Umbilical cord (tissue), 2 donors: ENCODE results near the gene MYB. TPM values are rescaled to one million over a fixed set of nuclear protein-coding genes. Genes with fewer than 3 reads are reported as not detected.
"Not testable (repeated sequence)": the region's sequence is repeated elsewhere in the genome, so short reads cannot be mapped to it uniquely, and the experiment has no call there.

Experiments used
- DNase-seq: peaks from one replicate; pipeline ENCODE4 v3.0.0-alpha.2; 2015; ENCODE audit warnings: low spot score
- total RNA-seq: library from RNA; depleted of rRNA; stranded (reverse); fragments of >200 nt; gene quantifications from one replicate; pipeline ENCODE4 v1.2.3, GENCODE V29; 2014; ENCODE audit warnings: low replicate concordance; ENCODE audit not compliant: insufficient read depth

MYB gene
- total RNA-seq: 0.72 TPM

DNA sequence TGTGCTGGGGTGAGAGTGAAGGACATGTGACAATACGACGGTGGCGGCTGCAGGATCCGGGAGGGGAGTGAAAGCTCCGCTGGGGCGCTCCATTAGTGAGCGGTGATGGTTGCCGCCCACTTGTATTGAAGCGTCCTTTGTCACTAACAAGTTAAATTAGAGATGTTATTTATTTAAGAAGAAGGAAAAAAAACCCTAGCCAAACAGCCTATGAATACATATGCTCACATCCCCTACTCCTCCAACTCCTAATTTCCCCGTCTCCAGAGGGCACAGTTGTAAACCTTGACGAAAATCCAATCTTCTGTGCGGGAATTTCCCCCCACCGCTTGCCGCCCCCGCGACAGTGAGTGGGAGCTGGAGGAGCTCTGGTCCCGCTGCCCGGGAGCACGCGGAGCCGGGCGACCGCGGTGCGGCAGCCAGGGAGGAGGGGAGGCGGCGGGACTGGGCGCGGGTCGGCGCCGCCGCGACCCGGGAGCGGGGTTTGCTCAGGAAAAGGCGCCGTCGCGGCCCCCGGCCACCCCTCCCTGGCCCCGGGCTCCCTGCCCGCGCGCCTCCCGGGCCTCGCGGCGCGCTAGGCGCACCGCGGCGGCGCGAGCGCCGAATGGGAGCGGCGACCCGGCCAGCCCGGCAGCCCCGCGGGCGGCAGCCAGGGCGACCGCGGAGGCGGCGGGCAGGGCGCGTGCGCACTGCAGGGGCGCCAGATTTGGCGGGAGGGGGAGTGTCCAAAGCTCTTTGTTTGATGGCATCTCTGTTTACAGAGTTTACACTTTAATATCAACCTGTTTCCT lies at the start of gene MYB:
MYB (plus strand) TSS at position 767 of the 791 bp plus-strand sequence. CDS start 206 bp downstream, outside the sequence.
- DNase-seq: peak; percentile 40

DNA sequence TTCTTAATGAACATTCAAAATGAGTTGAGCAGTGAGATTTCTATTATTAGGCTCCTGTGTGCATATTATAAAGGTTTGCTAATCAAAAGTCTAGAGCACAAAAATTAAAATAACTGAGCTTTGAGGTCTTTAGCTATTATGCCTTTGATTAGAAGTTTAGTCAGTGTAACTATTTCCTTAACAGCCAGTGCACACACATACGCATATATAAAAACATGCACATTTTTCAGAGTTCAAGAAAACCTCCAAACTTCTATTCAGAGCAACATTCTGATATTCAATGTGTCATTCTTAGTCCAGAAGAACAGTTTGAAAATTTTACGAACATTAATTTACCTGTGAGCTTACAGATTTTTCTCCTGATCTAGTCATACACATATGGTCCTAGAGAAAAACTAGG lies 48.3 kb upstream of the MYB start:
- no peak for DNase-seq

DNA sequence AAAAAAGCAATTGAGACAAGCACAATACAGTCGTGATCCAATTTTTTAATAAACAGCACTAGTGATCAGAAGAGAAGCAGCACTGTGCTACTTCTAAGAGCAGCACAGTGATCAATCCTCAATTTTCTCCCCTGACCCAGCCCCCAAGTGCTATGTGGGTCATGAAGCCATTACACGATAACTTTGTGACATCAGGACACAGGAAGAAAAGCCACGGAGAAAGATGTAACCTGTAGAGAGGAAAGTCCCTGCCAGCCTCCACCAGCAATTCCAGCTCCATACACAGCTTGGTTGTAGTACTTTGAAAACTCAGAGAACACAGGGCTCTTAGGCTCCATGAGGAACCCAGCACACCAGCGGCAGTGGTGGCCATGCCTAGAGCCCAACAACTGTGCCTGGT lies 45.3 kb upstream of the MYB start:
- DNase-seq: no peak

DNA sequence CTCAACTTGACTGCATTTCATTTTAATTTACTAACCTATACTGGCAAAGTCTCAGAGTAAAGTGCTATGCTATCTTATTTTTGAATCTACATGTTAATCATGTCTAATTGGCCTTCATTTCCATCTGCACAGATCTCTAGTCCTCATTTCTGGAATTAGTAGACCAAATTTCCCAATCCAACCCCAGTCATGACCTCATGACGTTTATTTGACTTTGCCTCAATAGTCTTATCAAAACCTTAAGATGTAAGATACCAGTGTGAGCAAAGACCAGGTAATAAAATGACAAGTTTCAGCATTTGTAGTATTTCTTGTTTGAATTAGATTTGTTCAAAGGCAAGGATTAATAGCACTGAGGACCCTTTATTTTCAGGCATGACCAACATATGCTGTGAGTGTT lies 43.3 kb upstream of the MYB start:
- no peak for DNase-seq

DNA sequence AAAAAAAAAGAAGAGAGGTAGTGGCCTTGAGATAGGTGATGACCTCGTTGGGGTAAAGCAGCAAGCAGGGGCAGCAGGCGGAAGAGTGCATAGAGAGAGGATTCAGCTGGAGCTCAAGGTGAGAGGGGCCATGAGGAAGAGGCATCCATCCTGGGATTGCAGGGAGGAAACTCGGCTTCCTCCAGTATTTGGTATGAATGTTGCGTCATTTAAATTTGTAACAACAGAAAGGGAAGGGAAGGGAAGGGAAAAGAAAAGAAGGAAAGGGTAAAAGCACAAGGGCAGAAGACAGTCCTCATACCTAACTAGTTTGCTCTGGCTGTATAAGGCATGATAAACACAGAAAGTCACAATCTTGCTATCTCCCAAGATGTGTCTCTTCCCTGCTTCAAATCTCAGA lies 39.9 kb upstream of the MYB start:
- no peak for DNase-seq

DNA sequence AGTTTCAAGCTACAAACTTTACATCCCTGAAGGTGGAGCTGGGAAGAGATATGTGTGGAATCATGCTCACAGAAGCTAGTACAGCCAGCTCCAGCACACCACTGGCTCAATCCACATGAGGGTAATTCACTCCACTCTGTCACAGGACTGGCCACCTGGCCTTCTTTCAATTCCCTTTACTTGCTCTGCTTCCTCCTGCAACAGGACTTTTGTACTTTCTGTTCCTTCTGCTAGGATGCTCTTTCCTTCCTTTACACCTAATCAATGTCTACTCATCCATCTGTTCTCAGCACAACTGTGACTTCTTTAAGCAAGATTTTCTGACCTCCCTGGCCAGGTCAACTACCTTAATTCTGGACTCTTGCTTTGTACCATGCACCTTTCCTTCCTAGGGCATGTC lies 39.4 kb upstream of the MYB start:
- DNase-seq: no peak

DNA sequence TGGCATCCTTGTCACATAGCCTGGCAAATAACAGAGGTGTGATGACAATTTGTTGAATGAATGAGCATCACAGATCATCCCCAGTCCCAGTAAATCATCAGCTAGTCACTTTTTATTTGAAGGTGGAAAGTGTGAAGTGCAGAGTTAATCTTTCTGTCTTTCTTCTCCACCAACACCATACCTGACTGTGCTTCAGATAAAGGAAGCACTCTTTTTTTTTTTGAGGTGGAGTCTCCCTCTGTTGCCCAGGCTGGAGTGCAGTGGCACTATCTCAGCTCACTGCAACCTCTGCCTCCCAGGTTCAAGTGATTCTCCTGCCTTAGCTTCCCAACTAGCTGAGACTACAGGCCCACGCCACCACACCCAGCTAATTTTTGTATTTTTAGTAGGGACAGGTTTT lies 38.9 kb upstream of the MYB start:
- DNase-seq: not testable (repeated sequence)

DNA sequence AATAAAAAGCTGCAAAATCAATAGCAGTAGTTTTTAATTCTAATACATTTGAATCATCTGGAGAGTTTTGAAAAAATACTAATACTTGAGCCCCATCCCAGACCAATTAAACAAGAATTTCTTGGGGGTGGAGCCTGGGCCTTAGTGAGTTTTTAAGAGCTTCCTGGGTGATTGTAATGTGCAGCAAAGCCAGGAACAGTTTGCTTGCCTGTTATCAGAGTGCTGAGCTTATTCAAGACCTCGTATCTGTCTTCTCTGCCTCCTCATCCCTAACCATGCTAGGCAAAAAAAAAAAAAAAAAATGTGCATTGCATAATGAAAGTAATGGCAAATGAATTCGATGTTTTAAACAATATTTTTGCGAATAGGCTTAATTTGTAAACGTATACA lies 36.4 kb upstream of the MYB start:
- DNase-seq: no peak

DNA sequence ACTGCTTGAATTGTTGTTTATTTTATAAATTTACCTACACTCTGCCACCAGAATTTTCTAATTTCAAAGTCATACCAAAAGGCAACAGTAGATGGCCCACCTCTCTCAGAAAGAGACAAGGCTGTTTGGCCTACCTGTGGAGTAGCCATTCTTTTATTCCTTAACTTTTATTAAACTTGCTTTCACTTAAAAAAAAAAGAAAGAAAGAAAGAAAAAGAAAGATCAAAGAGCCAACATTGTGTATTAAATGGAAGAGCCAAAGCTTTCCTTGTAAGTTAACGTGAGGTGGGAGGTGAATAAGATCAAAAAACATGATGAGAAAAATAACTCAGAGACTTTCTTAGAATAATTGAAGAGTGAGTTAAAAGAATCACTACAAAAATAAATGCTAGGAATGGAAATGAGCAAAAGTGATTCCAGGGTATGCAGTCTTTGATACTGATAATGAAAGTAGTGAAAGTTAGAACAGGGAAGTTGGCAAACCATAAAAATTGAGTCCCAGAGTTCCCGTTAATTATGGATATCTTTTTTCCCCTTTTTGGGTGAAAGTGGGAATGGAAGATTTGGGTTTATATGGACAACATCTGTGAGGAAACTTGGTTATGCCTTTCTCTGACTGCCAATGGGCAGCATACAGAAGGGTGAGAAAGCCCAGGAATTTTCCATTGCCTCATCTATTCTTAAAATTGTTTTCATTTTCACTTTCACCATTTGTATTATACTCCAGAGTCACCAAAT lies 35.9 kb upstream of the MYB start:
- DNase-seq: peak; percentile 8

DNA sequence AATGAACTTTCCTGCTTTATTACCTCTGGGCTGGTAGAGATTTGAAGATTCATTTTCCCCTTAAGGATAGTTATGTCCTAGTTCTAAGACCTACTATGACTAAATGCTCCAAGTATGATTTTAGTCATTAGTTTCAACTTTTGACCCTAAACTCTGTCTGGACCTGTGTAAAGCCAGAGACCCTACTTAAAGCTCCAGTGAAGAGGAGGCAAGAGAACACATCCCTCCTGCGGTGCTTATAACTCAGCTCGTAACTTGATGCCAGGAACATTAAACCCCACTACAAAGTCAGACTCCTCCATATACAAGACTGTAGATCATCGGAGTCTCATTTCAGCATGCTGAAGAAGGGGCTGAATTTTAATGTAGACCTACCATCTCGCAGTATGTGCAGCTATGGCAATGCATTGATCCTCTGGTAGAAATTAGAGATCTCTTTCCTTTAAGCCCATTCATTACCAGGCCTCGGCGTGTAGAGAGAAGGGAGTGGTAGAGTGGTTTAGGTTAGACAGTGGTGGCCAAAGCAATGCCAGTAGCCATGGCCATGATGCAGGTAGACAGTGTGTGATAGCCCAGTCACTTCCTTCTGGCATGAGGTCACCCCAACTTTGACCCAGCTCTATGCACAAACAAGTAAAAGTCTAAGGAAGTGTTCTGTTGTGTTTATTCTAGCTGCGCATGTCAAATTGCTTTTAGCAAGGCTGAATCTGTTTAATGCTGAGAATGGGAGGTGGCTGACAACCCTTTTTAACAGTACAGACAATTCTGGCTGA lies 34.8 kb upstream of the MYB start:
- peak; percentile 11 for DNase-seq

DNA sequence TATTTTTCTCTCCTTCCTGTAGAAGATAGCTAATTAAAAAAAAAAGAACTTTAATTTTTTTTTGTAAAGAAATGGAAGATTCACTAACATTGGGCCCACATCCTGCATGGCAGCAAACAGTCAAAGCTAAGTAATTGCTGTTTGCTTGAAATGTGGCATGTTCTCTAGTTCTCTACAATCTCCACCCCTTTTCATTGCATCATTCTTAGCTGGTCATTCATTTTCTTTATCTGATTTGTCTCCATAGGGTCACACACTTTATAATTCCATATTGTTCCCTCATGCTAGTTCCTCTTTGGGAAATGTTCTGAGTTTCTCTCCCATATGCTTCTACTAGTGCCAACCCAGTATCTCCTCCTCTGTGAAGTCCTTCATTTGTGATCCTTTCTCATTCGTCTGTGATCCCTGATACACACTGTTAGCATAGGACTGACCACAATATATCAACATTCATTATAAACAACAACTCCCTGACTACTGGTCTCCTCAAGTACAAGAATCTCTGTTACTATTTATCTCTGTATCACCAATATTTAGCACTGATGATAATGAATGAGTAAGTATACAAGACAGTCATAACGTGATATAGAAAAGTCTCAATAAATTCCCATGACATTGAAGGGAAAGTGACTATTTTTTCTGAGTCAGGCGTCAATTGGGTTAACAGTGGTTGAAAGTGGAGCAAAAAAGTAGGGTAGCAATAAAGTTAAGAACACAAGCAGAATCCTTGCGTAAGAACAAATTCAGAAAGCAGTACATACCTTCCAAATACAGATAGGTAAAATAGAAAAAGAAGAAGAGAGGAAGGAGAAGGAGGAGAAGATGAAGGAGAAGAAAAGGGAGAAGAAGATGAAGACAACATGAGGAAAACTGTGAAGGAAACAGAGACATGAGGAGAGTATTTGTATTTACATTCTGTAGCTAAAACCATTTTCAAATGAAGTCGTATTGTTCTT lies 33.2 kb upstream of the MYB start:
- DNase-seq: no peak

DNA sequence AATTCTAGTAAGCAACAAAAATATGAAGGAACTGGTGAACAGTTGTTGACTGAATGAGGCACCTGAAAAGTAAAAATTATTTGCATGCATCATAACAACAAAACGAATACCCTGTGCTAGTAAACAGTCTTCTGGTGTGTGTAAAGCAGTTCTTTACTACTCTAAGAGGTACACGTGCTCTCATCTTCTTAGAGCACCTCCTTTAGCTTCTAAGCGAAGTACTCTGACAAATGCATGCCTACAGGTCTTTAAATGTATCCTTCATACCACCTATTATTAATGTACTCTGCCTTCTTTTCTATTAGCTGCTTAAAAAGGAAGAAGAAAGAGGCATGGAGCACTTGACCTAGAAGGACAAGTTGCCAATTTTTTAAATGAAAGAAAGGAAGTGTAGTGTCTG lies 32.2 kb upstream of the MYB start:
- no peak for DNase-seq

DNA sequence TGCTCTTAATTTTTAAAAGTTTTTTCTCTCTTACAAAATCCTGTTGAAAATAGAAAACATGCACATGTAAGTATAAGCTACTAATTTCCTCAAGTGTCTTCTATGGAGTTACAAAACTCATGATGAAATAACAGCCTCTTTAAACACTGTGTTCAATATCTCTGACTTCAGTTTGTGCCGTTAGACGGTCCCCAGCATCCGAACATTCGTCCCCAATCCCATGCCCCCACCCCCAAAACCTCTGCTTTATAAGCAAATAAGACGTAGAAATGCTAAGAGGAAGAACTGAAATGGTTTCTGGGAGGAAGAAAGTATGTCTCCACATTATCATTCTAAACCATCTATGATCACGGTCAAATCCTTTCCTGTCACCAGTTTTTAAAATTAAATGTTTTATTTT lies 31.7 kb upstream of the MYB start:
- DNase-seq: no peak

DNA sequence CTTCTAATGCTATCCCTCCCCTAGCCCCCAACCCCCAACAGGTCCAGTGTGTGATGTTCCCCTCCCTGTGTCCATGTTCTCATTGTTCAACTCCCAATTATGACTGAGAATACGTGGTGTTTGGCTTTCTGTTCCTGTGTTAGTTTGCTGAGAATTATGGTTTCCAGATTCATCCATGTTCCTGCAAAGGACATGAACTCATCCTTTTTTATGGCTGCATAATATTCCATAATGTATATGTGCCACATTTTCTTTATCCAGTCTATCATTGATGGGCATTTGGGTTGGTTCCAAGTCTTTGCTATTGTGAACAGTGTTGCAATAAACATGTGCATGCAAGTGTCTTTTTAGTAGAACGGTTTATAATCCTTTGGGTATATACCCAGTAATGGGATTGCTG lies 30.6 kb upstream of the MYB start:
- DNase-seq: not testable (repeated sequence)

DNA sequence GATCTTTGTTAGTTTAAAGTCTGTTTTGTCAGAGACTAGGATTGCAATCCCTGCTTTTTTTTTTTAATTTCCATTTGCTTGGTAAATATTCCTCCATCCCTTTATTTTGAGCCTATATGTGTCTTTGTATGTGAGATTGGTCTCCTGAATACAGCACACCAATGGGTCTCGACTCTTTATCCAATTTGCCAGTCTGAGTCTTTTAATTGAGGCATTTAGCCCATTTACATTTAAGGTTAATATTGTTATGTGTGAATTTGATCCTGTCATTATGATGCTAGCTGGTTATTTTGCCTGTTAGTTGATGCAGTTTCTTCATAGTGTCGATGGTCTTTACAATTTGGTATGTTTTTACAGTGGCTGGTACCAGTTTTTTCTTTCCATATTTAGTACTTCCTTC lies 27.0 kb upstream of the MYB start:
- not testable (repeated sequence) for DNase-seq

DNA sequence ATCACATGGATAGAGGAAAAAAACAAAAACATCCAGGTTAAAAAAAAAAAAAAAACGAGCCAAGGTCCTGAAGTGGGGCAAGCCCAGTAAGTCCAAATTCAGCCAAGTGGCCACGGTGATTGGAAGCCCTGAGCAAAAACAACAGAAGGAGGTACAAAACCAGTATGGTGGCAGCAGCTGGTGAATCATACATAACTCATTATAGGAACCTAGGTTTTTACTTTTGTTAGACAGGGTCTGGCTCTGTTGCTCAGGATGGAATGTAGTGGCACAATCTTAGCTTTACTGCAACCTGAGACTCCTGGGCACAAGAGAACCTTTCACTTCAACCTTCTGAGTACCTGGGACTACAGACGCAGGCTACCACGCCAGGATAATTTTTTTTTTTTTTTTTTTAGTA lies 22.7 kb upstream of the MYB start:
- DNase-seq: no peak

DNA sequence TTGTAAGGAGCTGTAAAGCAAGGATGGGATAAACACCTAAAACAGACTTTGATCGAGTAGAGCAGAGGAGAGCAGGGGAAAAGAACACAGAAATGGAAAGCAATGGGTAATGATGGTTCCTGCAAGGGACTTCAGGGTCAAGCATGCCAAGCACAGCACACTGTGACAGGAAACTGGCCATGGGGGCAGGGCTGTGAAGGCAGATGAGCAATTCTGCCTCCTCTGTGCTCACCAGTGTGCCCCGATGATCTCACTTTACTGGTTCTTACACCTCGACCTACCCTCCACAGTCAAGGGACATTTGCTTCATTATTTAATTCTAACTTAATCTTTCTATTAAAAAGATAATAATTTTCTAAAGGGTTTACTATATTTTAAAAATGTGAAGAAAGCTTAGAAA lies 21.6 kb upstream of the MYB start:
- no peak for DNase-seq

DNA sequence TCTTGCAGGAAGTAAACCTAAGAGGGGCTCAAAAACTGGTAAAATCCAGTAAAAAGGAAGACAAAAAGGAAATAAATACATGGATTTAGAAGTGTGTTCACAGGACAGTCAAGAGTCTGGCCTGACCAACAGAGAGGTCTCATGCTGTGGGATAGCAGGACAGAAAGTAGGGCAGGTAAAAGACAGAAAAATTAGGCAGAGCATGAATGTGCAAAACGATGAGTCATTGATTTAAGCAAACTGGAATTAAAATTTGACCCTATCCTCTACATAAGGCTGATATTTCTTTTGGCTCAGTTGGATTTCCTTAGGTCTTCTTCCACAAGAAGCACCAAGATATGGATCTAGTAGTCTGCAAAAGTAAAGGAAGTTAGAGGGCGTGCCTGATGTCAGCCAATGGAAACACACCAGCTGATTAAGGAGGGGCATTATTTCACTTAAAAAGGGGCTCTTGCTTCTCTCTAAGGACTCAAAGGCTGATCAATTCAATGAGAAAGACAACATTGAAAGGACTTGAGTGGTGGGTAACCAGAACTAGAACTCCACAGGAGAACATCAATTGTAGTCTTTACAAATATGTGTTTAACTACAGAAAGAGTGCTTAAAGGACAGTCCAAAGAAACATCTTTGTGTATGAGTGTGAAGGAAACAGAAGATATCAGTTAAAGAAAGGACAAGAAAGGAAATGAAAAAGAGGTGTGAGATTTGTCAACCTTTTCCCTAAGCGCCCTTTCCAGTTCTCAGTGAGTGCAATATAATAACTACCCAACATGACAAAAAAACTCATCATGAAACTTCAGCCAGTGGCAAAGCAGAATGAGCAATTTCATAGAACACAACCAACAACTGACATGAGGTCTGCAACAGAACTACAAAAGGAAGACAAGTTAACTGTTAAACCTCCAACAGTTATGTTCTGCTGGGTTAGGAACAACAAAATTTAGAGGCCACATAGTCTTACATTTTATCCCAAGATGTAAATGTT lies 19.4 kb upstream of the MYB start:
- no peak for DNase-seq

DNA sequence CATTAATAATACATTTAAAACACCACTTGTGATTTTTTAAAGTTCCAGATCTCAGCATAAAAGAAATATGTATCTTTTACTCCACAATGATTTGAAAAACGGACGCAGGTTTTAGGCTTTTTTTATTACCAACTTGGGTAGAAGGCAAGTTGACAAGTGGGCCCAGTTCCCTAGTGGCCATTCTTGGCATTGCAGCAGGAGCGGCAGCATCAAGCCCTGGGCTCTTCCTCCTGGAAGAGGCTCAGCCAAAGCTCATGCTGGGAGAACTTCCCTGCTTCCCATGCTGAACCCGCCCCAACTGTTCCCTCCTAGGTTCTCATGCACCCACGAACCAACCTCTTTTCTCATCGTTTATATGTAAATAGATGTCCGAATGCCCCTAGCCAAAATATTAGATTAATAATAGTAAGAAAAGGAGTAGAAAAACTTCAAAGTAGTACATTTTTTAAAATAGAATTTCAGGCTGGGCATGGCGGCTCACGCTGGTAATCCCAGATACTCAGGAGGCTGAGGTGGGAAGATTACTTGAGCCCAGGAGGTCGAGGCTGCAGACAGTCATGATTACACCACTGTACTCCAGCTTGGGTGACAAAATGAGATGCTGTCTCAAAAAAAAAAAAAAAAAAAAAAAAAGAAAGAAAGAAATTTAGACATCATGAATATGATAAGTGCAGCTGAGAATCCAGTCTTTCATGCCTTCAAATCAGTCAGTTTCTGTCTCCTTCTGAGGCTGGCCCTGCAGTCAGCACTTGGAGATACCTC lies 18.2 kb upstream of the MYB start:
- DNase-seq: no peak
